ENCODE data around the gene CCR7.

The CCR7 gene, protein sequence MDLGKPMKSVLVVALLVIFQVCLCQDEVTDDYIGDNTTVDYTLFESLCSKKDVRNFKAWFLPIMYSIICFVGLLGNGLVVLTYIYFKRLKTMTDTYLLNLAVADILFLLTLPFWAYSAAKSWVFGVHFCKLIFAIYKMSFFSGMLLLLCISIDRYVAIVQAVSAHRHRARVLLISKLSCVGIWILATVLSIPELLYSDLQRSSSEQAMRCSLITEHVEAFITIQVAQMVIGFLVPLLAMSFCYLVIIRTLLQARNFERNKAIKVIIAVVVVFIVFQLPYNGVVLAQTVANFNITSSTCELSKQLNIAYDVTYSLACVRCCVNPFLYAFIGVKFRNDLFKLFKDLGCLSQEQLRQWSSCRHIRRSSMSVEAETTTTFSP

DNA sequence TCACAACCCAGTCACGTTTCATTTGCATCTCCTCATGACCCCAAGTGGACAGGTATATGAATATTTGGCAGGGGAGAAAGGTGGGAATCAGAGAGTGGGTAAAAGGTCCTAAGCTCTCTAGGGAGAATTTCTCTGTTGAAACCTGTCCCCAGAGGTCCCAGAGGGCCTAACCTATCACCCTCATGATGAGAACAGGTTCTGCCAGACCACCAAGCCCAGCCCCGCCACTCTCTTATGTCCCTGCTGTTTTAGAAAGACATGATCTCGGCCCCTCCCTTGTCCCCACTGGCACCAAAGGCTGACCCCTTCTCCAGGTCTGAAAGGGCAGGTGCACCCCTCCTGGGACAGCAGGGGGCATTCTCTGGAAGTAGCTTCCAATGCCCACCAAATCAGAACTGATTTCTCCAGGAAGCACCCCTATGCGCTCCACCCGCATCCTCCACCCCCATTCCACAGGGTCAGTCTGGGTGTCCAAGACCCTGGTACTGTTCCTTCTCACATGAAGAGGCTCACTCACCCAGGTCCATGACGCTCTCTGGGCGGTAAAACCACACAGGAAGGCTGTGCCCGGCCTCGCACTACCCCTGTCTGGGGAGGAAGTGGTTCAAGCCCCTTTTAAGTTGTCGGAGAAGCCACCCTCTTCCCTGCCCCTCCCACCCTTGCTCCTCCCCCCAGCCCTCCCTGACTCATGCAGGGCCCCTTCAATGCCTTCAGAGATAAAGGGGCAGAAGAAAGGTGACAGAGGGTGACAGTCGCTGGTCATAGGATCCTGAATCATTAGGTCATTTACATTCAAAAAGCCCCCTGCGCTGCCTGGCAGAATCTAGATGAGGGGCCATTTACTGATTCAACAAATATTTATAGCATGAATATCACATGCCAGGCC lies at the start of gene CCR7:
Gene CCR7, minus strand, starts transcription at position 590 of the 886 bp plus-strand sequence. Its CDS starts 63 bp downstream, at position 527.
- no peak for DNase-seq

DNA sequence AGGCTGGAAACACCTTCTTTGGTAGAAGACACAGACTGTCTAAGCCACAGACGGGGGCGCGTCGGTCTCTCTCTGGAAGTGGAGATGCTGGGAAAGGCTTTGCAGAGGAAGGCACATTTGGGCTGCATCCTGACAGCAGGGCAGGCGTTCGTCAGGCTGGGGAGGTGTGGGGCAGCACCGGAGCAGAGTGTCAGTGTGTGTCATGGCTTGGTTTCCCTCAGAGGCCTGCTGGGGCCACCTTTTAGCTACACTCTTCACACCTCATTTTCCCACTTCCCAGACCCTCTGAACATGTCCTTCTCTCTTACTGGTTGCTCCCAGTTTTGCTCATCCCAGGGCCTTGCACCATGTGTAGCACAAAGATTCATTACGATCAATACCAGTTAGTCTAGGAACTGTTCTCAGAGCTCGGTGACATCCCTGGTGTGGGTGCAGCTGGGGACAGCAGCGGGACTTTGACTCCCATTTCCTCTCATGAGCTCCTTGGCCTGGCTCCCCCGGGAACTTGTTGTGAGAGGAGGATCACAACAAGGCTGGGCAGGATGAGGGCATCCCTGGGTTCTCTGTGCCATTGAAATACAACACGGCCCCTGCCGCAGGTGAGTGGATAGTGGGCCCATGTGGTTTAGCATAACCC lies 49.3 kb upstream of the CCR7 start:
- DNase-seq = no peak

GRCh38 chr17:40613467-40614154 lies 48.3 kb upstream of the CCR7 start:
- no peak for DNase-seq

- no peak for DNase-seq
Observed at GRCh38 chr17:40612599-40613244, 47.5 kb upstream of the CCR7 start.

DNA sequence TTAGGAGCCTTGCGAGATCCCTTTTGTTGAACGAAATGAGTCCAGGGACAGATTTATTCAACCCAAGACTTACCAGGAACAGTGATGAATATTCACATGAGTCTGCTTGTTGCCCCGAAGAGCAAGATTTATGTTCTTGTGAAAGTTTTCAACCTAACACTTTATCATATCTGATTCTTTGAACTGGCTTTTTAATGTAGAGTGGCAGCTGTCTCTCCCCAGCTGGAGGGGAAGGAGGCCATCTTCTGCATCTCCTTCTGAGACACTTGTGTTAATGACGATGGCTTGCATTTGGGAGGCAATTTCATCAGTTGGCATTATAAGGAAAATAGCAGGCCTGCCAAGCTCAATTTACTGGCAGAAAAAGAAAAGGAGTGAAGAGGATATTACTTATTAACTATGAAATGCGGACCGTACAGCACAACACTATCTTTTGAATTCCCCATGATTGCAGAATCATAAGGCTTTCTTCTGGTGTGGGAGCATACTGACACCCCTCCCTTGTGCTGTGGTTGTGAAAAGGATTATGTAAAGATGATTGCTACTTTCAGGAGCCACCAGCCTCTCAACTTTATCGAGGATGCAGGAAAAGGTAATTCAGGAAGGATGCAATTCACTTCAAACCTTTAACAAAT lies 46.7 kb upstream of the CCR7 start:
- DNase-seq = no peak

- no peak for DNase-seq
Observed at GRCh38 chr17:40610359-40610758, 45.1 kb upstream of the CCR7 start.

DNA sequence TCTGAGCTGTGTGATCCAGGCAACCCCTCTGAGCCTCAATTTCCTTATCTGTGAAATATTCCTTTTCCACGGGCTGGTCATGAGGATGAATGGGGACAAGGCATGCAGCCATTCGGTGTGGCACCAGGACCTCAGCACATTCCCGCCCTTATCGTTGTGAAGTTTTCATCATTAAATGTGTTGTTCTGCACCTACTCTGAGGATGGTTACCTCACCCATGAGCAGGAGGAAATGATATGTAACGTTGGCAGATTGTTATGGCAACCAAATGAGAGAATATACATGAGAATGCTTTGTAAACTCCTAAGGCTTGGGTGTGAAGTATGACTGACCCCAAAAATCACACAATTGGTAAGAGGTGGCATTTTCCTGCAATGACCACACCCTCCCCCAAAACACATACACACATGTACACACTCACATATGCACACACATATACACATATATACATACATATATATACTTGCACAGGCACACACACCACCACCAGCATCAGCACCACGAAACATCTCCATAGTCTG lies 42.8 kb upstream of the CCR7 start:
- DNase-seq = no peak

- no peak for DNase-seq
Observed at GRCh38 chr17:40607641-40608040, 42.4 kb upstream of the CCR7 start.

- DNase-seq = no peak
Observed at GRCh38 chr17:40606548-40607353, 41.5 kb upstream of the CCR7 start.

- no peak for DNase-seq
Observed at GRCh38 chr17:40605306-40605705, 40.0 kb upstream of the CCR7 start.

- DNase-seq = no peak
Observed at GRCh38 chr17:40604327-40605080, 39.2 kb upstream of the CCR7 start.

DNA sequence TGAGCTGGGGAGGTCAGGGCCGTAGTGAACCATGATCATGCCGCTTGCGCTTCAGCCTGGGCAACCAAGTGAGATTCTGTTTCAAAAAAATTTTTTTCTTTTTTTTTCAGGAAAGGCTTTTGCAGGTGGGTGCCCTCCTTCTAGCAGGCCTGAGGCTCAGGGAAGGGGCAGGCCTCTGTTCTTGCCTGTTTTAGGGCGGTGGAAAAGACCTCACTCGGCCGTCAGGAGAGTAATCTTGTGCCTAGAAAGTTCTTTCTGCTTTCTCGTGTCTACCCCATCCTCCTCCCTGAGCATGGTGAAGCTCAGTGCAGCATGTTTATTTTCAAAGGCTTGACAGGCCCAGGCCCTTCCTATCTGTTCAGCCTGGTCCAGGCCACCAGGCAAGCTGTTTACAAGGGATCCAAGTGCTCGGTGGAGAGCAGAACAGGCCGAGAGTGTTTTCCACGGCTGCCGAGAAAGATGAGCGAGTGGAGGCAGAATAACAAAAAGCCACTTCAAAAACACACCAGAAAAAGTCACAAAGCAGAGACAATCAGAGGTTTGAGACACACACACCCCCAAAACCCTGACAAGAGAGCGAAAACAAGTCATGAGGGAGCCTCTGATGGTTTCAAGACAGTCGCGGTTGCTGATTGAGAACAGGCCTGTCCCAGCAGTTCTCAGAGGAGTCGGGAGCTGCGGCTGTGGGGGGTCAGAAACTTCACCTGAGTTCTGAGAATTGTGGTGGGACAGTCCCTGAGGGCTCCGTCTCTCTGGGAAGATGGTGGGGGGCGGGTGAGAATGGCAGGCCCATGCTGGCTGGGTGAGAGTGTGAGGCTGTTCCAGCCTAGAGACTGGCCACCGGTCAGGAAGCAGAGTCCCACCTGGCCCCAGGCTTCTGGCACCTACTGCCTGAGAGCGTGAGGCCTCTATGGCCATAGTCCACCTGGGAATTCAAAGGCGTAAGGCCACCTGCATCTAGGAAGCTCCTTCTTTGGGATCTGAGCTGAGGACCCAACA lies 37.5 kb upstream of the CCR7 start:
- no peak for DNase-seq

- DNase-seq = no peak
Observed at GRCh38 chr17:40600486-40601046, 35.3 kb upstream of the CCR7 start.

DNA sequence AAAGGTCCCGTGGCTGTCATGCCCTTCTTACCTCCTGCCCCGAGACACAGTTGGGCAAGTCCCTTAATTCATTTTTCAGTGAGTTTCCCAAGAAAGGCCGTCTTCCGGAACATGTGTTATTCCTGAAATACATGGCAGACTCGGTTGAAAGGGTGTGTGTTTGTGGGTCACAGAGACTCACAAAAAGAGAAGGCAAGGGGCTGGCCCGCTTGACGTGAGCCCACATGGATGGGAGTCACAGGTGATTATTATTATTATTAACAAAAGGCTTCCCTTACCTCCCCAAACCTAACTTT lies 34.1 kb upstream of the CCR7 start:
- DNase-seq = no peak

DNA sequence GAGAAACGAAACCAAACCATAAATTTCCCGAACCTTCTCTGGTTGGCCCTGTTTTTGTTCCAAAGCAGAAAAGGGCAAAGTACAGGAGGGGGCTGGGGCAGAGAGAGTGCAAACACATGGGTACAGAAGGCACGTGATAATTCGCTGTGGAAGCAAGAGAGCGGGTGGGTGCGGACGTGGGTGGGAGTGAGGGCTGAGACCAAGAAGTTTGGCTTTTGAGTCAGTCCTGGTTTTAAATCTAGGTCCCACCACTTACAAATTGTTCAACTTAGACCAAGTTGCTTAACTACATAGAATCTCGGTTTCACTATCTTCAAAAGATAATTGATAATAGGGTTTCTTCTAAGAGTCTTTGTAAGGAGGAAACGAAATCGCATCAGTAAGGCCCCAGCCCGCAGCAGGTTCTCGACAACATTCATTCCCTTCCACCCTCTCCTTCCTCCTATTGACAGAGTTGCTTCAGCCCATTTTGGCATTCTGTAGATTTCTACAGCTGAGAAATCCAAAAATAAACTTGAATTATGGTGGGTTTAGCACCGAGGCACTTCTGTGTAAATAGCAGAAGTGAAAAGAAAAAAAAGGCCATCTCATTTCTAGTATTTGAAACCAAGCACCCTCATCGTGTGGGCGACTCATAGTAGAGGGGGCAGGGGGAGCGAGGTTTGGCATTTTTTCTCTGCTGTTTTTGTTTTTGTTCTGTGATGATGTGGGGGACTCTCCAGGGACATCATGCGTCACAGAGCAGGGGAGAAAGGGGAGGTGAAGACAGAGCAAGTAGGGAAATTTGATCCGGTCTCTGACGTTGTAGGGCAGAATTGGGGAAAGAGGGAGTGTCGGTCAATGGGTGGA lies 33.6 kb upstream of the CCR7 start:
- no peak for DNase-seq

DNA sequence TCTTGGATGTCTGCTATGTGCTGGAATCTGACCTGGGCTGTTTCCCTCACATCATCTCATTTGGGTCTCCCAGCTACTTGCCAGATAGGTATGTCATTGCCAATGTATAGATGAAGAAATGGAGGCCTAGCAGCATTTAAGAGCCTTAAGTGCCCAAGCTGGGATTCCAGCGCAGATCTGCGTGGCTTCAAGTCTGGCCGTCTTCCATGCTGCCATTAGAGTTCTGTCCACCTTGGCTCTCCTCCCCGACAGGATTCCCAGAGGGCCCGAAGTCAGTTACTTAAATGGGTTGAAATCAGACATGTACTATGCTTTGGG lies 33.0 kb upstream of the CCR7 start:
- no peak for DNase-seq

DNA sequence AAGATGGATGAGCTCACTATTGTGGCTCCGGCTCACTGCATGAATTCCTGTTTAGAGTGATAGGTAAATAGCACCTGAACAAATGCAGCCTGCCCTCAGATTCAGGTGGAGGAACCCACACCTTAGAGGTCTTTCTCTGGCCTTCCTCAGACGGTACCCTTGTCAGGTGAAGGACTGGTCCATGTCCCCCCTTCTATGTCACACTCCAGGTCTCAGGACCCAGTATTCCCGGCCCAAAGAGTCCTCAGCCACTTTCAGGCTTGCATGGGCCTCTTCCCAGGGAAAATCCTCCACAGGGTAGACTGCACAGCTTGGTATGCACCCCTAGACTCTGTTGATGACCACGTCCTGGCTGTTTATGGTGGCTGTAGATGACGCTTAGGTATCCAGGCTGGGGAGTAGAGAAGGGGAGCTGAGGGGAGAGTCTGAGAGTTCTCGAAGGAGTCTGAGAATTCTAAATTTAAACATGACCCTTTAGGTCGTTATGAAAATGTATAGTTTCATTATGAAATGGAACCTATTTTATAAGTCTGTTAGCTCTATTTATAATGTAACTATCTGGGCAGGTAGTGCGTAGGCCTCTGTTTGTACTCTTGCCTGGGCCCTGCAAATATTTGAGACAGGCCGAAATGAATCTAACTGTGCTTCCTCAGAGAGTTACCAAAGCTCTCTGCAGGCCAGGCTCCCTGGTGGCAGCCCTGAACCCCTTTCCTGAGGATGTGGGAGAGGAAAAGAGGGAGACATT lies 32.5 kb upstream of the CCR7 start:
- DNase-seq = no peak

Data from NCI-H1048 (cell line).